Natural killer cell (primary cell): Measurements from ENCODE around the gene HAPSTR1. TPM values are rescaled to one million over a fixed set of nuclear protein-coding genes. Genes with fewer than 3 reads are reported as not detected.

Source experiments
- ATAC-seq, 3 donors: fragments of 150-1000 bp in 2 of 3; fragments of 200-7000 bp in 1 of 3; cut with Tn5 transposase; 1 replicate in 1 of 3; 2 replicates in 2 of 3; pipeline ENCODE4 v1.10.0; 2021; ENCODE audit warnings: mild to moderate bottlenecking in 2 of 3, moderate library complexity in 2 of 3
- DNase-seq, 2 donors: peaks; one replicate each; pipeline versions ENCODE4 v3.0.0 to v3.0.0-alpha.2; 2013 to 2021; ENCODE audit warnings: mixed read lengths in 1 of 2
- H3K27ac ChIP-seq: one replicate; pipeline ENCODE4 v1.5.1; 2013; ENCODE audit warnings: mild to moderate bottlenecking, low read length
- H3K27me3 ChIP-seq: one replicate; pipeline ENCODE4 v1.6.1; 2013; ENCODE audit warnings: low read length; ENCODE audit not compliant: control insufficient read depth, insufficient read depth
- H3K36me3 ChIP-seq: one replicate; pipeline ENCODE4 v1.6.1; 2013; ENCODE audit warnings: low read length; ENCODE audit not compliant: control insufficient read depth, insufficient read depth
- H3K4me1 ChIP-seq: one replicate; pipeline ENCODE4 v1.6.1; 2013; ENCODE audit warnings: low read length; ENCODE audit not compliant: control insufficient read depth, insufficient read depth
- H3K4me3 ChIP-seq: one replicate; pipeline ENCODE4 v1.5.1; 2013; ENCODE audit warnings: low read length
- H3K9me3 ChIP-seq: one replicate; pipeline ENCODE4 v1.6.1; 2013; ENCODE audit warnings: low read length; ENCODE audit not compliant: control insufficient read depth, insufficient read depth
- H3K27ac Mint-ChIP-seq, 2 donors: one replicate each; pipeline ENCODE4 v1.8.0; 2022; ENCODE audit warnings: mild to moderate bottlenecking in 2 of 2, mixed read lengths in 2 of 2, moderate library complexity in 1 of 2
- H3K27me3 Mint-ChIP-seq, 2 donors: one replicate each; pipeline ENCODE4 v1.8.0; 2022; ENCODE audit warnings: low read depth in 2 of 2, mixed read lengths in 2 of 2
- H3K36me3 Mint-ChIP-seq: one replicate; pipeline ENCODE4 v1.8.0; 2022; ENCODE audit warnings: mixed read lengths
- H3K4me1 Mint-ChIP-seq, 2 donors: one replicate each; pipeline ENCODE4 v1.8.0; 2022; ENCODE audit warnings: mixed read lengths in 2 of 2
- H3K4me3 Mint-ChIP-seq: one replicate; pipeline ENCODE4 v1.8.0; 2022; ENCODE audit warnings: mild to moderate bottlenecking, moderate library complexity, mixed read lengths
- H3K9me3 Mint-ChIP-seq, 2 donors: one replicate each; pipeline ENCODE4 v1.8.0; 2022; ENCODE audit warnings: mixed read lengths in 2 of 2
- WGBS: methylation state at CpG from one replicate; pipeline ENCODE4 v1.1.7; 2013; ENCODE audit warnings: missing lambda C conversion rate; ENCODE audit not compliant: insufficient coverage; 5-methylcytosine and 5-hydroxymethylcytosine counted together
- intact Hi-C: fragments of 100-400 bp; cut with micrococcal nuclease; formaldehyde crosslinking; loops from one replicate; pipeline ENCODE4 v1.14.2; 2022
- total RNA-seq, 4 donors: library from RNA; stranded (reverse); fragments of 120-200 nt in 1 of 4; gene quantifications; one replicate each; pipeline versions ENCODE4 v1.2.3 to v1.2.4, GENCODE V29; 2013 to 2022
- TF ChIP-seq, protein P1 (sequence below): fragments of 200-600 bp; IDR thresholded peaks from one replicate; pipeline ENCODE4 v1.8.0; 2022; ENCODE audit warnings: antibody characterized with exemption

Gene HAPSTR1
- total RNA-seq, 3 donors from 2014 or later (not counting 1 experiment from before 2014, with no cell fraction given): 135 to 145 (median 138) TPM

DNA sequence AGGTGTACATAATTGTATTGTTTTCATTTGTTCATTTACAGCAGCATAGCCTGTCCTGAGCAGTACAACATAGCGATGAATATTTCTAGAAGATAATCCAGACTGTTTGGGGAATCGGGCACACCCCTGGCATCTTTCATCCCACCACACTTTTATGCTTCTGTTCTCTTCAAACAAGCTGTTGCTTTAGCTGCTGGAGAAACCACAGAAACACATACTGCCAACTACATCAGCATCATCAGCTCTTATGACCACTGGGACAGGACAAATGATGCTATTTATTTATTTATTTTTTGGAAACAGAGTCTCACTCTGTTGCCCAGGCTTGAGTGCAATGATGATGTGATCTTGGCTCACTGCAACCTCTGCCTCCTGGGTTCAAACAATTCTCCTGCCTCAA is 22.6 kb upstream of the HAPSTR1 start:
- Mint-ChIP-seq H3K27me3 (no peaks in the 10 kb centered on the region), H3K36me3 (no peaks in the 10 kb centered on the region), H3K4me3 (no peak overlapping the region), H3K27ac (no peak overlapping the region), H3K9me3 (no peaks in the 10 kb centered on the region), H3K4me1 (no peaks in the 10 kb centered on the region)
- H3K27ac ChIP-seq: no peak overlapping the region
- no peak overlapping the region for H3K4me3 ChIP-seq
- no peaks in the 10 kb centered on the region for H3K9me3 ChIP-seq
- DNase-seq: no peak
- no peaks in the 10 kb centered on the region for H3K27me3 ChIP-seq
- intact Hi-C loops: no loop called here
- 93% methylated on average over 2 of the region's 2 CpGs for WGBS
- no peaks in the 10 kb centered on the region for H3K36me3 ChIP-seq
- no peaks in the 10 kb centered on the region for H3K4me1 ChIP-seq
- TF ChIP-seq, protein P1, sequence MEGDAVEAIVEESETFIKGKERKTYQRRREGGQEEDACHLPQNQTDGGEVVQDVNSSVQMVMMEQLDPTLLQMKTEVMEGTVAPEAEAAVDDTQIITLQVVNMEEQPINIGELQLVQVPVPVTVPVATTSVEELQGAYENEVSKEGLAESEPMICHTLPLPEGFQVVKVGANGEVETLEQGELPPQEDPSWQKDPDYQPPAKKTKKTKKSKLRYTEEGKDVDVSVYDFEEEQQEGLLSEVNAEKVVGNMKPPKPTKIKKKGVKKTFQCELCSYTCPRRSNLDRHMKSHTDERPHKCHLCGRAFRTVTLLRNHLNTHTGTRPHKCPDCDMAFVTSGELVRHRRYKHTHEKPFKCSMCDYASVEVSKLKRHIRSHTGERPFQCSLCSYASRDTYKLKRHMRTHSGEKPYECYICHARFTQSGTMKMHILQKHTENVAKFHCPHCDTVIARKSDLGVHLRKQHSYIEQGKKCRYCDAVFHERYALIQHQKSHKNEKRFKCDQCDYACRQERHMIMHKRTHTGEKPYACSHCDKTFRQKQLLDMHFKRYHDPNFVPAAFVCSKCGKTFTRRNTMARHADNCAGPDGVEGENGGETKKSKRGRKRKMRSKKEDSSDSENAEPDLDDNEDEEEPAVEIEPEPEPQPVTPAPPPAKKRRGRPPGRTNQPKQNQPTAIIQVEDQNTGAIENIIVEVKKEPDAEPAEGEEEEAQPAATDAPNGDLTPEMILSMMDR: no peak
- ATAC-seq: no peak

DNA sequence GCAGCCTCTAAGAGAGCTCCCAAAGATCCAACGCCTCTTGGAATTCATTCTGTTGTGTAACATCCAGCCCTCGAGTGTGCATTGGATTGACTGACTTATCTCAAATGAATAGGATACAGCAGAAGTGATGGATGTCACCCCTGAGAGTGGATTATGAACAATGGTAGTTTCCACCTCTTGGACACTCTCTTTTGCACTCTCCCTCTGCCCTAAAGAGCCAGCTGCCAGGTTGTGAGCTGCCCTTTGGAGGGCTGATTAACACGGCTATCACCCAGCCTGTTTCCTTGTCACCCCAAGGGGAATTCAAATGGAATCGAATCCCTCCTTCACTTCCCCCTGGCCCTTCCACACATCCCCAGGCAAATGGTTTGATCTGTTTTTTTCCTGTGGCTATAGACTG is 21.2 kb upstream of the HAPSTR1 start:
- intact Hi-C loops: no loop called here
- H3K9me3 Mint-ChIP-seq: no peaks in the 10 kb centered on the region
- no peak overlapping the region for H3K4me3 Mint-ChIP-seq

DNA sequence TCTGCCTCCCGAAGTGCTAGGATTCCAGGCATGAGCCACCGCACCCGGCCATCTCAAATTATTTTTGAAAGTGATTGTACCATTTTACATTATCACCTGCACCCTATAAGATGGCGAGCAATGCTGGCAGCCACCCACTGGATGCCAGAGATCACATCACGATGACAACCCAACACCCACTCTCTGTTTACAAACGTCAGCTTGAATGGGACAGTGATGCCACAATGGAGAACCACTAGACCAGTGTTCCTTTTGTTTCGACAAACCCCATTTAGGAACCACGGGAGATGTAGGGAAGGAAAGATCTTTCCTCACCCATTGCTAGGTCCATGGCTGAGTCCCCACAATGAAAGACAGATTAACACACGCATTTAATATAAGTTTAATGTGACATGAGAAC is 20.1 kb upstream of the HAPSTR1 start:
- ATAC-seq: no peak

More for the DNA sequence above, 21.2 kb upstream of the HAPSTR1 start:
- WGBS: 82% methylated on average over 3 of the region's 4 CpGs
- H3K27ac ChIP-seq: no peak overlapping the region
- no peaks in the 10 kb centered on the region for H3K4me1 Mint-ChIP-seq
- no peaks in the 10 kb centered on the region for H3K36me3 ChIP-seq
- H3K36me3 Mint-ChIP-seq: no peaks in the 10 kb centered on the region
- no peak overlapping the region for H3K4me3 ChIP-seq
- H3K4me1 ChIP-seq: no peaks in the 10 kb centered on the region
- ATAC-seq (no peak), DNase-seq (no peak)
- H3K27me3 Mint-ChIP-seq: no peaks in the 10 kb centered on the region
- H3K9me3 ChIP-seq: no peaks in the 10 kb centered on the region
- H3K27me3 ChIP-seq: no peaks in the 10 kb centered on the region
- no peak overlapping the region for H3K27ac Mint-ChIP-seq
- TF ChIP-seq, protein P1: no peak

More for the DNA sequence above, 20.1 kb upstream of the HAPSTR1 start:
- no peak for DNase-seq
- H3K4me1 Mint-ChIP-seq: no peaks in the 10 kb centered on the region
- H3K27ac Mint-ChIP-seq: no peak overlapping the region
- no peaks in the 10 kb centered on the region for H3K36me3 ChIP-seq
- no peak overlapping the region for H3K27ac ChIP-seq
- no peak overlapping the region for H3K4me3 ChIP-seq
- 92% methylated on average over 6 of the region's 9 CpGs for WGBS
- H3K27me3 ChIP-seq: no peaks in the 10 kb centered on the region
- H3K9me3 ChIP-seq: no peaks in the 10 kb centered on the region
- peaks cover 0 to 3% of the 10 kb centered on the region in 2 donors for H3K27me3 Mint-ChIP-seq
- intact Hi-C loops: no loop called here
- TF ChIP-seq, protein P1: no peak
- no peaks in the 10 kb centered on the region for H3K9me3 Mint-ChIP-seq
- H3K4me1 ChIP-seq: no peaks in the 10 kb centered on the region
- no peaks in the 10 kb centered on the region for H3K36me3 Mint-ChIP-seq
- no peak overlapping the region for H3K4me3 Mint-ChIP-seq
